Inflammatory macrophage treated with lipopolysaccharide for 1 hour (primary cell): ENCODE measurements around the gene HMMR.
A peak's percentile ranks its signal among the peaks of the same experiment; 100 is the strongest.

Source experiments
- DNase-seq, 2 donors: peaks; one replicate each; pipeline ENCODE4 v3.0.0-alpha.2; 2020 to 2022

Gene HMMR

DNA sequence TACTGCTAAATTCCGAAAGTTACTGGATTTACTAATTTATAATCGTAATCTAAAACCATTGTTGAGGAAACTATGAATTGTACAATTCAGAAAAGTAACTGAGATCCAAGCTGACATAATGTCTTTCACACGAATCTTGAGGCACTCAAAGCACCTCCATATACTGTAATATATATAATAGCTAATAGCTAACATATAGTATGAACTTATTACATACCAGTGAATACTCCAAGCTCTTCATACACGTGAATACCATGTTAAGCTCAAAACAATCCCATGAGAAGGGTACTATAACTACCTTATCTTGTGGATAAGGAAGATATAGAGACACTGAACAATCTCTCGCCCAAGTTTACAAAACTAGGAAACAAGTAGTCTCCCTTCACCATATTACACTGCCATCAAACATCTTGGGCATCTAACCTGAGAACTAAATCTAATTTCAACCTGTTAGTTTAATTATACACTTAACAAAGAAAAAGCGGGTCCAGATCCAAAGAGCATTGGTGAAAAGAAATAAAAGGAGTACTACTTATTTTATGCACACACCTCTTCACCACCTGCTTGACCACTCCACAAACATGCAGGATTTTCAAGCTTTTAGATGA is 1.6 kb upstream of the HMMR start:
- DNase-seq = peak in 1 of 2 donors; percentile 6

GRCh38 chr5:163459462-163459818 is 992 bp upstream of the HMMR start:
- DNase-seq = no peak

- DNase-seq = peak; percentile 96 to 98
Observed at GRCh38 chr5:163459819-163460561, 442 bp upstream of the HMMR start, which contains the start of gene NUDCD2. TSS of gene NUDCD2 (minus strand) at chr5:163460102. CDS start at chr5:163460050, 52 bp downstream.

- no peak for DNase-seq
Observed at GRCh38 chr5:163463063-163463435, 2.6 kb downstream of the HMMR start.

DNA sequence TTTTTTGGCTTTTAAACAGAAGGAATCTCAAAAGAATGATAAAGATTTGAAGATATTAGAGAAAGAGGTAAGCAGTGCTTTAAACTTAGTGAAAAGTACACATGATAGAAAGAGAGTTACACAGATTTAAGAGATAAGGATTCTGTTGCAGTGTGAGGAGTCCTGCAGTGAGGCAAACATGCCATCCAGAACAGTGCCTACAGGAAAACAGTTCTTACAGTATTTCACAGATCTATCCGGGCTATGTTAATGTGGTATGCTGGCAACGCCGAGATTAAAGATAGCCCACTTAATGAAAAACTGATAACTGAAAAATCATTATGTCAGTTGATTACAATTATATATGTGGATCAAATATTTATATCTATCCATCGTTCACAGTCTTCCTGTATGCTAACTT is 7.2 kb downstream of the HMMR start:
- DNase-seq = no peak

- no peak for DNase-seq
Observed at GRCh38 chr5:163473635-163474243, 13.3 kb downstream of the HMMR start.

DNA sequence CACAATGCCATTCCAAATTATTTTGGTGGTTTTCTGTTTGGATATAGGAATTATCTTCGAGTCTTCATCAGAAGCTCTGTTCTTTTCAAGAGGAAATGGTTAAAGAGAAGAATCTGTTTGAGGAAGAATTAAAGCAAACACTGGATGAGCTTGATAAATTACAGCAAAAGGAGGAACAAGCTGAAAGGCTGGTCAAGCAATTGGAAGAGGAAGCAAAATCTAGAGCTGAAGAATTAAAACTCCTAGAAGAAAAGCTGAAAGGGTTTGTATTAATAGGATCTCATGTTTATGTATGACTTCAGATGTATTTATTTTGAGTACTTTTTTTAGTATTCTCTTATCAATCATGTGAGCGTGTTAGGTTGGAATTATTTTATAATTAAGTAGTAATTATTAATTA is 15.0 kb downstream of the HMMR start:
- peak in 1 of 2 donors; percentile 33 for DNase-seq

GRCh38 chr5:163478126-163478981 is 17.9 kb downstream of the HMMR start:
- no peak for DNase-seq

DNA sequence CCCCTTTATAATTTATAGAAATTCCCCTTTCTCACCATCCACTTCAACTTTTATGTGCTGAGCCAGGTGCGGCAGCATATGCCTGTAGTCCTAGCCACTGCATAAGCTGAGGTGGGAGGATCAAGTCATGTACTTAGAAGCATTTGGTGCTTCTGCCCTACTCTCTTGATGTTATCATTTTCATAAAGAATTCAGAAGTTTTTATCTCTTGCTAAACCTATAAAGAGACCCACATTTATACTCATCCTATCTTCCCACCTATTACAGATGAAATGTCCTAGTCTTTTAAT is 18.5 kb downstream of the HMMR start:
- no peak for DNase-seq

DNA sequence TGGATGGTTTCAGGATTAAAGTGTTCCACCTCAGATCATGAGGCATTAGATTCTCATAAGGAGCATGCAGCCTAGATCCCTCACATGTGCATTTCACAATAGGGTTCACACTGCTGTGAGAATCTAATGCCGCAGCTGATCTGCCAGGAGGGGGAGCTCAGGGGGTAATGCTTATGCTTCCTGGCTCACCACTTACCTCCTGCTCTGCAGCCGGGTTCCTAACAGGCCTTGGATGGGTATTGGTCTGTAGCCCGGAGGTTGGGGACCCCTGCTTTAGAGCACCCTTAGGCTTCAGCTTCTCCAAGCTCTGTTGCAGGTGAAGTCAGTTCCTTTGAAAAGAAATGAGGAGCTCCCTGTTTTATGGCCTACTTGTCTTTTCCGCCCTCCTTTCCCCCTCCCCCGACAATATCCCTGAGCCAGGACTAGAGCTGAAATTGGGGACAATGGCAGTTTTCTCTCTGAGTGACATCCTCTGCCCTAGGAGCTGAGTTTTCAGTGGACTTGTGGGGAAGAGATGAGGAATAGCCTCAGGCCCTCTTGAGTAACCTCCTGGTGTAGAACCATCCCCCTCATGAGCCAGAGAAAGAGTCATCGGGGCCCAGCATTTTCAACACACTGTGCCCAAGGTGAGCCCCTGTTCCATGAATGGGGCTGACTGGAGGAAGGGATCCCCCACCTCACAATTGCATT is 28.8 kb downstream of the HMMR start:
- DNase-seq = no peak

DNA sequence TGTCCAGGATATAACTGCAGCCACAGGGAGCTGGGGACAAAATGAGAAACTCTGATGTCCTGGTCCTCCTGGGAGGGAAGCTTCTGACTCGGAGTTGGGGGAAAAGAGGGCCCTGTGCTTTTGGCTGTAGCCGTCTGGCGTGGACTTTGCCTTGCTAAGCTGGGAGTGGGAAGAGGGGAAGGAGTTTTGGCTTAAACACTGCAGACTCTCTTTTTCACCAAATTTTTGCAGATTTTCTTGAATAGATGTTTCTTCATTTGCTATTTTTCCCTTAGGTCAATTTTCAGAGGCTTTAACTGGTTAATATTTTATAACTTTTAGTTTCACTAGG is 29.3 kb downstream of the HMMR start:
- DNase-seq = no peak

DNA sequence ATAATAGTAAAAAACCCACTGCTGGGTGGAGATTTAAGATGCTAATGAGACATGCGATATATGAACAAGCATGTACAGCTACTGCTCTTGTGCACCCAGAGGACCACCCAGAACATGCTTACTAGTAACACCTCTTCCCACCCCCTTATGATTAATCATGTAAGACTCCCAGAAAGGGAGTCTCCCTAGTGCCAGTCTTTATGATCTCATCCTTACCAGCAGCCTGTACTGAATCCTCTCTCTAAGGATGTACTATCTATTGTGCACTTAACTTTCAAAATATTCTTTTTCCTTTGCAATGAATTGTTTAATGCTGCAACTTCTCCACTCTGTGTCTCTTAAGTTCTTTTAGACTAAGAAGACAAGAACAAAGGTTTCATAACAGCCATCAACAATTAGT is 35.9 kb downstream of the HMMR start:
- DNase-seq = no peak

GRCh38 chr5:163497315-163497714 is 36.9 kb downstream of the HMMR start:
- no peak for DNase-seq

DNA sequence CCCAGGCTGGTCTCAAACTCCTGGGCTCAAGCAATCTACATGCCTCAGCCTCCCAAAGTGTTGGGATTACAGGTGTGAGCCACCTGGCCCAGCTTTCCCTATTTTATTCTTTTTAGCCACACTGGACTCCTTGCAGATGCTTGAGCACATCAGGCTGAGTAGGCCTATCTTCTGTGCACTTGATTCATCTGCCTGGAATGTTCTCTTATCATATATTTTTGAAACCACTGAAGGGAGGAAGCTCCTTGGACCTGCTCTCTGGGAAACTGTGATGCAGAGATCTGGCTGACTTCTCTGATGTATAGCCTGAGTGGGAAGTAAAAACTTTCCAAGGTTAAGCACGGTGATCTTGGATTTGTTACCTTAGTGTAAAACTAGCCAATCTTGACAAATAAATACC is 38.5 kb downstream of the HMMR start:
- DNase-seq = no peak

GRCh38 chr5:163502521-163502920 is 42.1 kb downstream of the HMMR start:
- DNase-seq = no peak

DNA sequence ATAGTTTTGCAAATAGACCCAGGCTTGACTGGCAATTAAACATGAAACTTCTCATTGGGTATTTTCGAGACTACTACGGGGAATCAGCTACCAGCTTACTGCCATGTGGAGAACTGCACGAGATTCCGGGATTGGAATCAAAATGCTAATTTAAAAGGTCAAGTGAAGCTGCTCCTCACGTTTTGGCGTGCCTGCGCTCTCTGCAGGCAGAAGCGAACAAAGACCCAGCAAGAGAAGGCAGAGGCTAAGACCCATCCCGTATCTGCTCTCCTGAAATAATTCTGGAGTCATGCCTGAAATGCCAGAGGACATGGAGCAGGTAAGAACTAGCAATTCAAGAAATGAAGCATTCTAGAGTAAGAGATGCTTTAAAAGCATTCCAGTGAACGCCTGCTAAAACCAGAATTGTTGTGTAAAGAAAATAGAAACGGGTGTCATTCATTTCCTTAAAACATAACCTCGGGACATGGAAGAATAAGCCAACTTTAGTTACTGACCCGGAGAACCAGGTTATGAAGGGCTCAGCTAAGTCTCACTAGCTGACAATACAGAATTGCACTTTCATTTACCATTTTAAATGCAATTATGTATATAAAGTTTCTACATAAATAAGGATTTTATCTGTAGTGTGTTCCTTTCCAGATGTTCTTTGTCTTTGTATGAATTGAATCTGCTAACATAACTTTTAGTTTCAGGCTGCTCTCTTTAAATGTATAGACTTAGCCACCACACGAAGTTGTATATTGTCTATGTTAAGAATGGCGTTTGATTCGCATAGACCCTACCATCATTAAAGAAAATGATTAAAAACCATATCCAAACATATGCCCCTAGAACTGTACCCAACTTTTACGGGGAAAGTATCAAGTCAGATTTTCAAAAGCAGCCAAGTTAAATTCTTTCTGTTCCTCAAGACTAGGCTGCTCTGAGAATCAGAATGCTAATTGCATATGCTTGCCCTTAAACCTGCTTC is 43.0 kb downstream of the HMMR start:
- peak; percentile 45 to 48 for DNase-seq

- peak; percentile 68 to 73 for DNase-seq
Observed at GRCh38 chr5:163504079-163504931, 43.9 kb downstream of the HMMR start.

- no peak for DNase-seq
Observed at GRCh38 chr5:163505049-163505367, 44.6 kb downstream of the HMMR start.

- peak; percentile 95 for DNase-seq
Observed at GRCh38 chr5:163505368-163506094, 45.1 kb downstream of the HMMR start, which contains the start of gene MAT2B. TSS of gene MAT2B (plus strand) at chr5:163505619. CDS start at chr5:163505687, 68 bp downstream.

DNA sequence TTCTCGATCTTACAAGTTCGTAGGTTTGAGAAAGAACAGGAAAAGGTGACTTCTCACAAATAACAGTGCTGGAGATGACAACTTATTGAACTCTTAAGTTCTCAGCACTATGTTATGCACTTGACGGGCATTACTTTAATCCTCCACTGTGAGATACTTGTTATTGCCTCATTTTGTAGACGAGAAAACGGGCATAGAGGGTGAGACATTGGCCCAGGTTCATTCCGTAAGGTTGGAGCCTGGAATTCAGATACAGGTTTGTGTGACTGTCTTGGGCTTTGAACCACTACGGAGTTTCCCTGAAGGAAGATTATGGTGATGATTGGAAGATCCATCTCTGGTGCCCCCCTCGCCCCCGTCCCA is 45.6 kb downstream of the HMMR start:
- no peak for DNase-seq
